ENCODE measurements around the gene FAM200B. TPM values are rescaled to one million over a fixed set of nuclear protein-coding genes. Genes with fewer than 3 reads are reported as not detected.

The FAM200B gene
- total and polyA plus RNA-seq, 8 donors, result 18.7 to 86.1 (median 37.8) TPM

GRCh38 chr4:15692602-15693001 is 11.0 kb downstream of the FAM200B start:
- Histone ChIP-seq H3K9me3 (no peaks in the 10 kb centered on the region), H3K27ac (peak overlapping the region in 1 of 5 donors; percentile 36), H3K27me3 (no peaks in the 10 kb centered on the region), H3K4me3 (no peak overlapping the region), H3K4me1 (no peaks in the 10 kb centered on the region), H3K36me3 (peaks cover 0 to 20% (median 18%) of the 10 kb centered on the region in 4 donors)
- WGBS, 5 donors, result 83 to 92% (median 87%) methylated on average over 2 of the region's 2 CpGs
- TF ChIP-seq POLR2AphosphoS5 (IDR thresholded peaks at IDR 0.05) (no peak), EP300 (IDR thresholded peaks at IDR 0.05) (no peak), POLR2A (IDR thresholded peaks at IDR 0.05) (no peak), CTCF (IDR thresholded peaks at IDR 0.05) (no peak)
- intact Hi-C loops (cut with DNase I; ENCODE audit: low total_unique reads), result no loop called here
- no peak for DNase-seq

- no peak for TF ChIP-seq EP300 (IDR thresholded peaks at IDR 0.05)
- TF ChIP-seq CTCF (IDR thresholded peaks at IDR 0.05), result no peak
- TF ChIP-seq POLR2AphosphoS5 (IDR thresholded peaks at IDR 0.05), result no peak
- no peak for TF ChIP-seq POLR2A (IDR thresholded peaks at IDR 0.05)
- peak in 1 of 2 donors; percentile 46 for DNase-seq
Observed at GRCh38 chr4:15694431-15694830, 12.8 kb downstream of the FAM200B start.

GRCh38 chr4:15695240-15695699 is 13.6 kb downstream of the FAM200B start:
- TF ChIP-seq EP300 (IDR thresholded peaks at IDR 0.05), result no peak
- TF ChIP-seq CTCF (IDR thresholded peaks at IDR 0.05), result no peak
- TF ChIP-seq POLR2AphosphoS5 (IDR thresholded peaks at IDR 0.05), result no peak
- TF ChIP-seq POLR2A (IDR thresholded peaks at IDR 0.05), result no peak
- H3K36me3 ChIP-seq, result no peaks in the 10 kb centered on the region
- H3K4me1 ChIP-seq, result no peaks in the 10 kb centered on the region
- H3K27me3 ChIP-seq, result no peaks in the 10 kb centered on the region
- 90 to 94% (median 93%) methylated on average over 10 of the region's 10 CpGs for WGBS, 5 donors
- no peak overlapping the region for H3K27ac ChIP-seq
- no peaks in the 10 kb centered on the region for H3K9me3 ChIP-seq
- DNase-seq, result no peak
- intact Hi-C loops (cut with DNase I; ENCODE audit: low total_unique reads), result no loop called here
- H3K4me3 ChIP-seq, result no peak overlapping the region

More at GRCh38 chr4:15694431-15694830, 12.8 kb downstream of the FAM200B start:
- no peaks in the 10 kb centered on the region for H3K9me3 ChIP-seq
- intact Hi-C loops (cut with DNase I; ENCODE audit: low total_unique reads), result no loop called here
- no peak overlapping the region for H3K4me3 ChIP-seq
- H3K36me3 ChIP-seq, result peaks cover 0 to 2% (median 1%) of the 10 kb centered on the region in 4 donors
- H3K4me1 ChIP-seq, result no peaks in the 10 kb centered on the region
- WGBS, 5 donors, result 56 to 69% (median 61%) methylated on average over 4 of the region's 4 CpGs
- no peaks in the 10 kb centered on the region for H3K27me3 ChIP-seq
- H3K27ac ChIP-seq, result no peak overlapping the region

GRCh38 chr4:15695729-15696128 is 14.1 kb downstream of the FAM200B start:
- H3K27ac ChIP-seq, result no peak overlapping the region
- no peak overlapping the region for H3K4me3 ChIP-seq
- H3K27me3 ChIP-seq, result no peaks in the 10 kb centered on the region
- H3K9me3 ChIP-seq, result no peaks in the 10 kb centered on the region
- H3K36me3 ChIP-seq, result no peaks in the 10 kb centered on the region
- intact Hi-C loops (cut with DNase I; ENCODE audit: low total_unique reads), result no loop called here
- TF ChIP-seq POLR2AphosphoS5 (IDR thresholded peaks at IDR 0.05), result no peak
- TF ChIP-seq POLR2A (IDR thresholded peaks at IDR 0.05), result no peak
- 66 to 87% (median 77%) methylated on average over 3 of the region's 3 CpGs for WGBS, 5 donors
- H3K4me1 ChIP-seq, result no peaks in the 10 kb centered on the region
- DNase-seq, result no peak

DNA sequence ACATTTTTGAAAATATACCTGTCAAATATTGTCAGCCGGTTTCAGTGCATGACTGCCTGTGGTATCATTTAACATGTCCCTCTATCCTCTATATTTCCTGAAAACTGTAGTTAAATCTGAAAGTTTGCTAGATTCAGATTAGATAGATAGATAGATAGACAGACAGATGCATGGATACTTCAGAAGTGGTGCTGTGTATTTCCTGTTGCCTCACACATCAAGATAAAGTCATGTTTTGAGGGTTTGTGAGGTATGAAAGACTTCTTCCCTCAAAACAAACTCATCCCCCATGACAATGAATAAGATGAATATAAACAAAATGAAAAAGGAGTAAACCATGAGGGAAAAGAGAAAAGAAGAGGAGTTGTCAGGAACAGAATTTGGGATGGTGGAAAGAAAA is 15.2 kb downstream of the FAM200B start:
- Histone ChIP-seq H3K27me3 (no peaks in the 10 kb centered on the region), H3K36me3 (no peaks in the 10 kb centered on the region), H3K27ac (no peak overlapping the region), H3K9me3 (no peaks in the 10 kb centered on the region), H3K4me3 (no peak overlapping the region), H3K4me1 (no peaks in the 10 kb centered on the region)
- intact Hi-C loops (cut with DNase I; ENCODE audit: low total_unique reads), result no loop called here
- TF ChIP-seq POLR2AphosphoS5 (IDR thresholded peaks at IDR 0.05), result no peak
- TF ChIP-seq POLR2A (IDR thresholded peaks at IDR 0.05), result no peak
- TF ChIP-seq EP300 (IDR thresholded peaks at IDR 0.05), result no peak
- TF ChIP-seq CTCF (IDR thresholded peaks at IDR 0.05), result no peak
- no peak for DNase-seq
- 84 to 100% (median 96%) methylated on average over 1 of the region's 1 CpG for WGBS, 5 donors
